HFF-Myc (cell line): ENCODE data around the gene PRKCA.
"Not testable (repeated sequence)": the region's sequence is repeated elsewhere in the genome, so short reads cannot be mapped to it uniquely, and the experiment has no call there.

Experiments
- DNase-seq: peaks from one replicate; pipeline ENCODE4 v3.0.0-alpha.2; 2011; ENCODE audit warnings: low read depth; ENCODE audit errors: extremely low read depth
- H3K4me3 ChIP-seq: replicated peaks from 2 replicates; pipeline ENCODE4 v1.5.1; 2011; ENCODE audit warnings: low read depth, mild to moderate bottlenecking, control low read depth, low read length
- TF ChIP-seq, protein P1 (sequence below): IDR thresholded peaks from 2 replicates; pipeline ENCODE4 v1.5.1; 2012; ENCODE audit warnings: mild to moderate bottlenecking, low read depth, low read length, control low read depth; ENCODE audit errors: missing control alignments

PRKCA gene

GRCh38 chr17:66448026-66448639, 145.7 kb downstream of the PRKCA start:
- TF ChIP-seq, protein P1, sequence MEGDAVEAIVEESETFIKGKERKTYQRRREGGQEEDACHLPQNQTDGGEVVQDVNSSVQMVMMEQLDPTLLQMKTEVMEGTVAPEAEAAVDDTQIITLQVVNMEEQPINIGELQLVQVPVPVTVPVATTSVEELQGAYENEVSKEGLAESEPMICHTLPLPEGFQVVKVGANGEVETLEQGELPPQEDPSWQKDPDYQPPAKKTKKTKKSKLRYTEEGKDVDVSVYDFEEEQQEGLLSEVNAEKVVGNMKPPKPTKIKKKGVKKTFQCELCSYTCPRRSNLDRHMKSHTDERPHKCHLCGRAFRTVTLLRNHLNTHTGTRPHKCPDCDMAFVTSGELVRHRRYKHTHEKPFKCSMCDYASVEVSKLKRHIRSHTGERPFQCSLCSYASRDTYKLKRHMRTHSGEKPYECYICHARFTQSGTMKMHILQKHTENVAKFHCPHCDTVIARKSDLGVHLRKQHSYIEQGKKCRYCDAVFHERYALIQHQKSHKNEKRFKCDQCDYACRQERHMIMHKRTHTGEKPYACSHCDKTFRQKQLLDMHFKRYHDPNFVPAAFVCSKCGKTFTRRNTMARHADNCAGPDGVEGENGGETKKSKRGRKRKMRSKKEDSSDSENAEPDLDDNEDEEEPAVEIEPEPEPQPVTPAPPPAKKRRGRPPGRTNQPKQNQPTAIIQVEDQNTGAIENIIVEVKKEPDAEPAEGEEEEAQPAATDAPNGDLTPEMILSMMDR = no peak
- DNase-seq = no peak
- no peak overlapping the region for H3K4me3 ChIP-seq

DNA sequence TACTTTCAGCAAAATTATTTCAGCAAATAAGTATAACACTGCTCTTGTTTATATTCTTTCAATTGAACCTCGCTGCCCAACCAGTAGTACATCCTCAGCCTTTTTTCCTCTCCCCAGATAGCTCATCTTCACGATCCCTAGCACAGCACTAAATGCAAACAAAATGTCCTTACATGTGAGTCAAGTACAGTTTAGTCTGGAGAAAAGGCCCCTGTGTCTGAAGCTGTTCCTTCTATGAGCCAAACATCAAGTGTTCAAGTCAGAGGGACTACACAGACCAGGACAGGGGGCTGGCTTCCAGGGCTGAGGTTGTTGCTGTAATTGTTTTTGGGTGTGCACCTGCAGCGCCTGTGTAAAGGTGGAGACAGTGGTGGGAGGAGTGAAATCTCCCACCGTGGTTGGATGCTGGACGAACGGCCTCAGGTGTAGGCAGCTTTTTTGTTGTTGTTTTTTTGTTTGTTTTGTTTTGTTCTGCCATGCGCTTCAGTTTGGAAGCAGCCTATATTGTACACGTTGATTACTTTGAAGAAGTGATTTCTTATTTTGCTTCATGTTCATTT, 147.1 kb downstream of the PRKCA start:
- no peak overlapping the region for H3K4me3 ChIP-seq
- TF ChIP-seq, protein P1 = no peak
- DNase-seq = no peak

GRCh38 chr17:66450008-66450851, 147.8 kb downstream of the PRKCA start:
- no peak for DNase-seq
- TF ChIP-seq, protein P1 = no peak
- H3K4me3 ChIP-seq = no peak overlapping the region

DNA sequence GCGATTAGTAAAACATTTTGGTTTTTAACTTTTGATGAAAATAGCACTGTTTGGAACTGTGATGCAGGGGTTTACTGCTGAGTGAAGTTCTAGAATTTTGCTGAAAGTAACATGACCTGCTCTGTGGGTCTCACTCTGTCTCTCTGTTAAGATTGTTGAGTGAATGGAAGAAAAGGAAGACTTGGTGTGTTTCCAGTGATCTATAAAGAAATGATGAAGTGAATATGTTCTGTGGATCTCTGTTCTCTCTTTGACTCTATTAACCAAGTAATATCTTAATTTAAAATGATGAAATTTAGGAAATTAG, 148.4 kb downstream of the PRKCA start:
- DNase-seq = no peak
- TF ChIP-seq, protein P1 = no peak
- no peak overlapping the region for H3K4me3 ChIP-seq

- no peak overlapping the region for H3K4me3 ChIP-seq
- DNase-seq = no peak
- TF ChIP-seq, protein P1 = peak; percentile 22
Measured at GRCh38 chr17:66451188-66452149, 149.1 kb downstream of the PRKCA start.

DNA sequence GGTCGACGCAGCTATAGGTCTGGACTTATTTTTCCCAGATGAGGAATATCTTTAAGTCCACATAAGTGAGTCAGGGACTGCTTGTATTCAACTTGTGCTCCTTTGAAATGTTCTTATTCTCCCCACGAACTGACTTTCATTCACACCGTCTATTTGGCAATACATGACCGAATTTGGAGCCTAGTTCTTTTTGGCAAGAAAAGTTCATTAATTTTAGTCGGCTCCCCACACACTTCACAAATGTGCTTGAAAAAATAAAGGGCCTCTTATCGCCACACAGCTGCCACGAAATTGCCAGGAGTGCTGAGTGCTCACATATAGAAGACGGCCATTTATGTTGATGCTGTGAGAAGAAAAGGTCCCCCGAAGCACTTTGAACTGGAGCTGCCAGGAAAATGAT, 152.6 kb downstream of the PRKCA start:
- TF ChIP-seq, protein P1 = no peak

GRCh38 chr17:66457499-66457898, 155.1 kb downstream of the PRKCA start:
- not testable (repeated sequence) for DNase-seq

More for the DNA sequence above, 152.6 kb downstream of the PRKCA start:
- H3K4me3 ChIP-seq = no peak overlapping the region
- DNase-seq = no peak

More at GRCh38 chr17:66457499-66457898, 155.1 kb downstream of the PRKCA start:
- H3K4me3 ChIP-seq = not testable (repeated sequence)
